IMR-90 (cell line): ENCODE measurements around the gene OR51Q1. TPM values are rescaled to one million over a fixed set of nuclear protein-coding genes. Genes with fewer than 3 reads are reported as not detected.

Source experiments
- ATAC-seq: fragments of 200-7000 bp; cut with Tn5 transposase; 2 replicates; pipeline ENCODE4 v1.9.1; 2020; ENCODE audit warnings: low read depth, mild to moderate bottlenecking, moderate library complexity
- BruUV-seq: library from RNA; stranded (reverse); fragments of 400-500 nt; replicated peaks from 2 replicates; lab custom pipeline; 2021; lab: Mats Ljungman, UMichigan
- CTCF ChIA-PET: fragments of 300-600 bp; formaldehyde crosslinking; extraction: SDS; loops from one replicate; lab custom pipeline; 2021; ENCODE audit warnings: antibody characterized with exemption; lab: Yijun Ruan, JAX
- POLR2A ChIA-PET: fragments of 300-600 bp; sonication (Branson Sonifier 250); formaldehyde crosslinking; loops from one replicate; lab custom pipeline; 2022; ENCODE audit warnings: antibody characterized with exemption; ENCODE audit not compliant: unreplicated experiment; lab: Charles Lee
- DNase-seq: peaks from one replicate; pipeline ENCODE4 v3.0.0; 2013
- H2AFZ ChIP-seq: replicated peaks from 2 replicates; pipeline ENCODE3; 2013; ENCODE audit warnings: low read length, mild to moderate bottlenecking; ENCODE audit not compliant: poor library complexity
- H2AK5ac ChIP-seq: 2 replicates; pipeline ENCODE4 v1.6.1; 2013; ENCODE audit warnings: low read depth, low read length, inconsistent platforms
- H2AK9ac ChIP-seq: replicated peaks from 2 replicates; pipeline ENCODE3; 2013; ENCODE audit warnings: mild to moderate bottlenecking, low read depth, low read length, moderate library complexity; ENCODE audit not compliant: poor library complexity
- H2BK120ac ChIP-seq: 2 replicates; pipeline ENCODE4 v1.6.1; 2013; ENCODE audit warnings: low read depth, low read length, inconsistent platforms
- H2BK15ac ChIP-seq: 3 replicates; pipeline ENCODE4 v1.6.1; 2013; ENCODE audit warnings: low read depth, low read length, inconsistent platforms
- H2BK20ac ChIP-seq: 2 replicates; pipeline ENCODE4 v1.6.1; 2013; ENCODE audit warnings: low read depth, mild to moderate bottlenecking, inconsistent platforms, low read length, moderate library complexity
- H2BK5ac ChIP-seq: 2 replicates; pipeline ENCODE4 v1.6.1; 2013; ENCODE audit warnings: mild to moderate bottlenecking, low read depth, low read length, inconsistent platforms; ENCODE audit not compliant: poor library complexity, severe bottlenecking
- H3K14ac ChIP-seq: replicated peaks from 2 replicates; pipeline ENCODE4 v1.6.1; 2013; ENCODE audit warnings: low read depth, low read length, inconsistent platforms
- H3K18ac ChIP-seq: 2 replicates; pipeline ENCODE4 v1.6.1; 2013; ENCODE audit warnings: low read depth, low read length, control low read depth
- H3K23ac ChIP-seq: 2 replicates; pipeline ENCODE4 v1.6.1; 2013; ENCODE audit warnings: low read depth, low read length, inconsistent platforms
- H3K27ac ChIP-seq: 2 replicates; pipeline ENCODE4 v1.5.1; 2013; ENCODE audit warnings: mild to moderate bottlenecking, control low read depth, low read length; ENCODE audit not compliant: insufficient read depth
- H3K27me3 ChIP-seq: 2 replicates; pipeline ENCODE4 v1.6.1; 2013; ENCODE audit warnings: low read length; ENCODE audit not compliant: control insufficient read depth, insufficient read depth
- H3K36me3 ChIP-seq: 2 replicates; pipeline ENCODE4 v1.6.1; 2013; ENCODE audit warnings: low read length, mixed read lengths; ENCODE audit not compliant: control insufficient read depth, insufficient read depth
- H3K4ac ChIP-seq: 2 replicates; pipeline ENCODE4 v1.6.1; 2013; ENCODE audit warnings: low read depth, low read length, inconsistent platforms
- H3K4me1 ChIP-seq: 2 replicates; pipeline ENCODE4 v1.6.1; 2013; ENCODE audit warnings: low read length, mixed read lengths; ENCODE audit not compliant: control insufficient read depth, insufficient read depth
- H3K4me2 ChIP-seq: 2 replicates; pipeline ENCODE4 v1.6.1; 2013; ENCODE audit warnings: low read depth, mild to moderate bottlenecking, control low read depth, low read length, moderate library complexity
- H3K4me3 ChIP-seq: 2 replicates; pipeline ENCODE4 v1.5.1; 2013; ENCODE audit warnings: low read depth, mild to moderate bottlenecking, control low read depth, low read length, moderate library complexity; ENCODE audit not compliant: insufficient read depth
- H3K56ac ChIP-seq: 2 replicates; pipeline ENCODE4 v1.6.1; 2013; ENCODE audit warnings: low read length, inconsistent platforms; ENCODE audit not compliant: insufficient read depth; ENCODE audit errors: extremely low read depth
- H3K79me1 ChIP-seq, 2 experiments: 2 replicates each; pipeline ENCODE4 v1.6.1; 2013; ENCODE audit warnings: low read length in 2 of 2, inconsistent platforms in 1 of 2, low read depth in 1 of 2
- H3K9ac ChIP-seq: 2 replicates; pipeline ENCODE4 v1.6.1; 2013; ENCODE audit warnings: low read depth, low read length, control low read depth
- H3K9me1 ChIP-seq: 2 replicates; pipeline ENCODE4 v1.6.1; 2013; ENCODE audit warnings: low read length, inconsistent platforms; ENCODE audit not compliant: insufficient read depth
- H3K9me3 ChIP-seq: 2 replicates; pipeline ENCODE4 v1.6.1; 2013; ENCODE audit warnings: low read length; ENCODE audit not compliant: control insufficient read depth, insufficient read depth
- H4K20me1 ChIP-seq: 2 replicates; pipeline ENCODE4 v1.6.1; 2013; ENCODE audit warnings: low read length, inconsistent platforms; ENCODE audit not compliant: insufficient read depth
- H4K5ac ChIP-seq: 2 replicates; pipeline ENCODE4 v1.6.1; 2013; ENCODE audit warnings: mild to moderate bottlenecking, low read depth, low read length, control low read depth
- H4K8ac ChIP-seq, 2 experiments: 2 replicates each; pipeline ENCODE4 v1.6.1; 2013; ENCODE audit warnings: low read depth in 2 of 2, low read length in 2 of 2, control low read depth in 1 of 2, inconsistent platforms in 1 of 2
- H4K91ac ChIP-seq: 2 replicates; pipeline ENCODE4 v1.6.1; 2013; ENCODE audit warnings: low read depth, low read length, inconsistent platforms; ENCODE audit not compliant: insufficient read depth
- MAFK ChIP-seq: IDR thresholded peaks from 2 replicates; pipeline ENCODE4 v1.6.1; 2012; ENCODE audit warnings: low read depth, low read length, improper control_type of control experiment
- POLR2A ChIP-seq: IDR thresholded peaks from 2 replicates; pipeline ENCODE4 v1.6.1; 2012; ENCODE audit warnings: mild to moderate bottlenecking, low read depth, low read length
- WGBS, 2 experiments: methylation state at CpG; one replicate each; pipeline versions ENCODE4 v1.1.5 to v1.1.7; 2013; ENCODE audit warnings: missing lambda C conversion rate in 2 of 2; ENCODE audit not compliant: insufficient read length in 1 of 2; ENCODE audit errors: extremely low coverage in 2 of 2; 5-methylcytosine and 5-hydroxymethylcytosine counted together
- dilution Hi-C: fragments of 300-500 bp; cut with HindIII; formaldehyde crosslinking; loops from one replicate; pipeline ENCODE4 v1.14.3; 2018; ENCODE audit warnings: low sequenced_read_pairs; ENCODE audit not compliant: unreplicated experiment
- in situ Hi-C: fragments of 300-500 bp; cut with MboI; formaldehyde crosslinking; loops from 3 replicates; pipeline ENCODE4 v1.14.3; 2019; ENCODE audit warnings: low sequenced_read_pairs, inconsistent platforms, mixed read lengths
- intact Hi-C: fragments of 100-400 bp; cut with micrococcal nuclease; formaldehyde crosslinking; loops from 2 replicates; pipeline ENCODE4 v1.10.0; 2022
- polyA plus RNA-seq, 3 experiments: library from polyadenylated mRNA; depleted of rRNA; stranded (reverse); fragments of >200 nt; gene quantifications; 2 replicates each; pipeline ENCODE4 v1.2.3, GENCODE V29; 2012; ENCODE audit warnings: low replicate concordance in 1 of 3
- total RNA-seq: library from RNA; depleted of rRNA; stranded (reverse); fragments of >200 nt; gene quantifications from 2 replicates; pipeline ENCODE4 v1.2.3, GENCODE V29; 2012

The OR51Q1 gene
- total and polyA plus RNA-seq, 2 of the 4 experiments (the other 2 are of a cell fraction) = not detected

DNA sequence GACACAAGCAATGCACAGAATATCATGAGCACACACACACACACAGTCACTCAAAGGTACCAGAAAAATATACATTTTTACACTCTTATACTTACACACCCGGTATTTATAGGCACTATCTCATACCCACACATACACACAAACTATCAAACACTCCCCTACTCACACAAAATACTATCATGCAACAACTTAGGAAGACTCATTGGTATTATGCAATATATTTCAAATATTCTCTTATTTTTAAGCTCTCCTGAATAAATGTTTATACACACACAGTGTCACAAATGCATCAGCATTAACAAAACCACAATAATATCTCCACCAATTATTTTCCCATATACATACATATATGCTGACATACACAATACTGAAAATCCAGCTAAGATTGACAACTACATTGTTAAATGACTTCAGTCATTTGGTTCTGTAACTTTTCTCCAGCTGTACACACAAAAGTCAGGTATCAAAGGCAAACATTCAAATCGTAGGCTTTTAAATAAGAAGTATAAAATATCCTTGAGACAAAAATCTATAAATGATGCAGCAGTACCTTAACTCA lies 22.0 kb downstream of the OR51Q1 start:
- Histone ChIP-seq H3K36me3 (no peaks in the 10 kb centered on the region), H2AK9ac (no peak overlapping the region), H3K14ac (no peak overlapping the region), H3K9ac (no peak overlapping the region), H2AK5ac (no peak overlapping the region), H2AFZ (no peak overlapping the region), H4K5ac (no peak overlapping the region), H3K9me1 (no peaks in the 10 kb centered on the region), H3K27me3 (no peaks in the 10 kb centered on the region), H3K4ac (no peak overlapping the region), H3K4me2 (no peak overlapping the region), H3K4me3 (no peak overlapping the region), H3K79me1 (no peaks in the 10 kb centered on the region), H2BK120ac (no peak overlapping the region), H3K18ac (no peak overlapping the region), H2BK5ac (no peak overlapping the region), H3K27ac (no peak overlapping the region), H3K23ac (no peak overlapping the region), H4K8ac (no peak overlapping the region), H2BK15ac (no peak overlapping the region), H4K20me1 (no peaks in the 10 kb centered on the region), H3K9me3 (no peaks in the 10 kb centered on the region), H3K56ac (no peak overlapping the region), H4K91ac (no peak overlapping the region), H3K4me1 (no peaks in the 10 kb centered on the region), H2BK20ac (no peak overlapping the region)
- ChIA-PET CTCF (no interaction called here), POLR2A (no interaction called here)
- dilution Hi-C loops = no loop called here
- DNase-seq = no peak
- ATAC-seq = no peak
- no TSS peak for BruUV-seq
- intact Hi-C loops = no loop called here
- WGBS, 2 experiments = no CpG with 5 or more reads among the region's 2 CpGs
- TF ChIP-seq MAFK = peak; percentile 59; the same call in 1 of the 2 replicates
- TF ChIP-seq POLR2A = no peak
- in situ Hi-C loops = no loop called here
